HG03460 (cell line): Measurements from ENCODE around the gene PSMG2.
"Not testable (repeated sequence)": the region's sequence is repeated elsewhere in the genome, so short reads cannot be mapped to it uniquely, and the experiment has no call there.

Experiments
- ATAC-seq: cut with Tn5 transposase; IDR thresholded peaks from one replicate; pipeline ENCODE4 v1.9.1; 2021; ENCODE audit not compliant: unreplicated experiment

Gene PSMG2

DNA sequence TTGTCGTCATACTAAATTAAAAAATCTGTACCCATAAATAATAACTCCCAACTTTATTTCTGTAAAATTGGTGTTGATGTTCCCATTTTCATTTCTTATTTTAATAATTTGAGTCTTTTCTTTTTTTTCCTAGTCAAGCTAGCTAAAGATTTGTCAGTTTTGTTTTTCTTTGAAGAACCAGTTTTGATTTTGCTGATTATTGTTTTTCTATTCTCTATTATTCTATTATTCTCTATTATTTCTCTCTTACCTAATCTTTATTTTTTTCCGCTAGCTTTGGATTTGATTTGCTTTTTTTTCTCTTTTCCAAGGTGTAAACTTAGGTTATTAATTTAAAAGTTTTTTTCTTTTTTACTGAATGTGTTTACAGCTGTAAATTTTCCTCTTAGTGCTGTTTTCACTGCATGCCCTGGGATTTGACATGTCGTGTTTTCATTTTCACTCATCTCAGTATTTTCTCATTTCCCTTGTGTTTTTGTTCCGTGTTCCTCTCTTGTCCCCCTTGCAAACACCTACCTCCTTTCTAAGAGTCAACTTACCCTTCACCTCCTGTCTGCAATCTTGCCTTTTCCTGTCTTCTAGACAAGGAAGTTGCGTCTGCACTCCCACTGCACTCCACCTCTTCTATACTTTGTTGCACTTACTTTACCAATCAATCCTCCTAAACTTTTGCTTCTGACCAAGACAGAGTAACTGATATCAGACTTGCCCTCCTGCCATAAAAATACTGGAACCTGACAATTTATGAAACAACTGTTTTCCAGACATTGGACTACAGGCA lies 18.8 kb downstream of the PSMG2 start:
- no peak for ATAC-seq

DNA sequence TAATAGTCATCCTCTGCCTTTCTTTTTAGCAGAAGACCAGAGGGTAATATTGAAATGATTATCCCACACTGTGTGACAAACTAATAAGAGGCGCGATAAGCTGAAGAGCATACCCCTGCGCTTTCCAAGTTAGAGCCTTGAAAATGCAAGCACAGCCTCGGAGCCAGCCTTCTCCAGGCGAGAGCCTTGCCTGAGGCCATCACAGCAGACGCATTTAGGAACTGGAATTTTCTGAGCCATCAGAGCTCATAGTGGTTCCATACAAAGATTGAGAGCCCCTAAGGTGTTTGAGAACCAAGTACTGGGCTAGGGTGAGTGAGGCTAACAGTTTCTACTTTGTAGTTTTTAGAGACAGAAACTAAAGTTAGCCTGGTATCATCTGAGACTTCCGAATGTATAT lies 19.9 kb downstream of the PSMG2 start:
- no peak for ATAC-seq

DNA sequence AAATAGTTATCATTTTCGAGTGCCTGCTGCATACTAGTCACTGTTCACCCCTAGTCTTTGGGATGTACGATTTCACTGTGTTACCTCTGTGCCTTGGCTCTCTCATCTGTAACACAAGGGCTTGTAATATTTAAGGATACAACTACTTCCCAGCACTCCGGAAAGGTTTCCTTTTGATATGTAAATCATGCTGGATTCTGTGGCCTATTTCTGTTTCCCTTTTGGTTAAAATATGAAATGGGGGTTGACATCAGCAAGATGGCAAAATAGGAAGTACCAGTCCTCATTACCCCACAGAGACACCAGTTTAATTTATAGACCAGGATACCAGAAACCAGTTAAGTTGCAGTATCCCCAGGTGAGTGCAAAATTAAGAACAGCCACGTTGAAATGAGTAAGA lies 23.5 kb downstream of the PSMG2 start:
- no peak for ATAC-seq

DNA sequence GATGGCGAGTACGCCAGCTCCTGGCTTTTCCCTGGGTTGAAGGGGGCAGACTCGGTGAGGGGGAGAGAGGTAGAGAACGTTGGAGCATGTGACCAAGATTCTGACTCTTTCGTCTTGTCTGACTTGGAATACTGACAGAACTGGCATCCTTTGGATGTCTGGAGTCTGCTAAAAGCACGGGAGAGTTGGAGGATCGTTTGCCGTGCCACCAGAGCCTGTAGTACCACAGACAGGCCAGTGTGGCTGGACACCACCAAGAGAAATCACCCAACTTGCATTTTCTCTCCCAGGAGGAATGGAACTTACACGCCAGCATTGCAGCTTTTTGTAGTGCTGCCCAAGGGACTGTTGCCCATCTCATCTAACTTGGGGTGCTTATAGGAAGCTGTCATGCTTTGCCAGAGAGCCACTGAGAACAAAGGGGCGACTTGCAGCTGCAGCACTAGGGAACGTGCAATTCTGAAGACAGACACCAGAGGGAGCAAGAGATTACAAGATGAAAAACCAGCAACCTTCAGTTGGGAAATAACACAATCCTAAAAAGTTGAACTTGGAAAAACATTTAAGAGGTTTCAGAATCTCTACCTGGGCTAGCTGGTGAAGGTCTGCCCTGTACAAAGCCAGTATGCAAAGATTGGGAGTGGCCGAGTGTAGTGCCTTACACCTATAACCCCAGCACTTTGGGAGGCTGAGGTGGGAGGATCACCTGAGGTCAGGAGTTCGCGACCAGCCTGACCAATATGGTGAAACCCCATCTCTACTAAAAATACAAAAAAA lies 24.1 kb downstream of the PSMG2 start:
- ATAC-seq: no peak

DNA sequence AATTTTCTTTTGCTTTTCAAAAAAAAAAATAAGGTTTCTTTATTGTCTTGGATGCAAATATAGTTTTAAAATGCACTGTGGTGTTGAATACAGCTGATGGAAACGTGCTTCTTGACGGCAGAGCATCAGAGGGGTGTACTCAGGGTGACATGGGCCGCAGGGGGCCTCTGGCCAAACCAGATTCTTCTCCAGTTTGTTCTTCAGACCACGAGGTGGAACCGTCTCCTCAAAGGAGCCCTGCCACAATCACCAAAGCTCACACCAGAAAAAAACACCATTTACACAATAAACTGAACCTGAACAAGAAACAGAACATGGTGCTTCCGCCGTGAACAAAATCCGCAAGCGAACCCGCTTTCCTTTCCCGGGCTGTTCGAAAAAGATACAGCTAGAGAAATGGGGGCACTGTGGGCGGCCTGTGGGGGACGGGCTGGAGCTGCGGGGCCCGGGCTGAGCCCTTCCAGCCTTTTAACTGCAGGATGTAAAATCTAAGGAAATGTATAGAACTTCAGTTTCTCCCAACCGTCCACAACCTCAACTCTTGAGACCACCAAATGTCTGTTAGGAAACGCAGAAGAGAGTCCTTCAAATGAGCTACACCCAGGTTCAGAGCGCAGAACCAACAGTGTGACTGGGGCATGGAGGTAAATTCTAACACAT lies 34.5 kb downstream of the PSMG2 start:
- ATAC-seq: no peak

DNA sequence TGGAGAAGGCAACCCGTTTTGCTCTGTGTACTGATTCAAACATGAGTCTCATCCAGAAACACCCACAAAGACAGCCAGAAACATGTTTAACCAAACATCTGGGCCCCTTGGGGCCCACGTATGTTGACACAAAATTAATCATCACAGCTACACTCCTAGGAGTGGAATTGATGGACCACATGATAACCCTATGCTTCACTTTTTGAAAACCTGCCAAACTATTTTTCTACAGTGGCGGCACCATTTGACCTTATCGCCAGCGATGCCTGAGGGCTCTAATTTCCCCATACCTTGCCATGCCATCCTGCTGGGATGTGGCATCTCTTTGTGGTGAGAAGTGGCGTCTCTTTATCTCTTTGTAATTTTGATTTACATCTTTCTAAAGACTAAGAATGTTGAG lies 38.5 kb downstream of the PSMG2 start:
- no peak for ATAC-seq

DNA sequence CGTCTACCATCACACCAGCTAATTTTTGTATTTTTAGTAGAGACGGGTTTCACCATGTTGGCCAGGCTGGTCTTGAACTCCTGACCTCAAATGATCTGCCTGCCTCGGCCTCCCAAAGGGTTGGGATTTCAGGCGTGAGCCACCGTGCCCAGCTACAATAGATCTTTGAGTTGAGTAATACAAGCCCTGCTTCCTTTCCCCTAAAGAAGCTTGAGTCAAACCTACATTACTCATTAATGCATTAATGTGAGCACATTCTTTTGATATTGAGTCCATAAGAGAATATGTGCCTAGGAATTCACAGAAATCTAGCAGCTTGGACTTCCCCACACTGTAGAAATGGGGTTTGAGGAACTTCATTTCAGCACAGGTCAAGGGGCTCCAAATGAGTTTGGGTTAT lies 39.6 kb downstream of the PSMG2 start:
- ATAC-seq: no peak

DNA sequence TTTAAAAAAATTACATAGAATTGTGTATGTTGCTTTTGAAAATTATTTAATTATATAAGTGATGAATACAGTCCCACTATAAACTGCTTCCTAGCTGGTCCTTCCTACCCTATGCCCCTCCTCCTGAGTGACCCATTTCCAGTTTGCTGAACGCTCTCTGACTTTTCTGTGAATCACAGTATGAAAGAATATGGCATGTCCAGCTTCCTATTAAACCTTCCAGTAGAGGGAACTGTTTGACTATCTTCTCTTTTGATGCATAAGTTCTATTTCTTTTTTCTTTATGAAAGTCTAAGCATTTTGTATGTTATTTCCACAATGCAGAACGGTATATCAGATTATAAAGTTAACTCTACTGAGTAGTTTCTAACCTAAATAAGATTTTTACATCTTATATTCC lies 41.3 kb downstream of the PSMG2 start:
- ATAC-seq: no peak

DNA sequence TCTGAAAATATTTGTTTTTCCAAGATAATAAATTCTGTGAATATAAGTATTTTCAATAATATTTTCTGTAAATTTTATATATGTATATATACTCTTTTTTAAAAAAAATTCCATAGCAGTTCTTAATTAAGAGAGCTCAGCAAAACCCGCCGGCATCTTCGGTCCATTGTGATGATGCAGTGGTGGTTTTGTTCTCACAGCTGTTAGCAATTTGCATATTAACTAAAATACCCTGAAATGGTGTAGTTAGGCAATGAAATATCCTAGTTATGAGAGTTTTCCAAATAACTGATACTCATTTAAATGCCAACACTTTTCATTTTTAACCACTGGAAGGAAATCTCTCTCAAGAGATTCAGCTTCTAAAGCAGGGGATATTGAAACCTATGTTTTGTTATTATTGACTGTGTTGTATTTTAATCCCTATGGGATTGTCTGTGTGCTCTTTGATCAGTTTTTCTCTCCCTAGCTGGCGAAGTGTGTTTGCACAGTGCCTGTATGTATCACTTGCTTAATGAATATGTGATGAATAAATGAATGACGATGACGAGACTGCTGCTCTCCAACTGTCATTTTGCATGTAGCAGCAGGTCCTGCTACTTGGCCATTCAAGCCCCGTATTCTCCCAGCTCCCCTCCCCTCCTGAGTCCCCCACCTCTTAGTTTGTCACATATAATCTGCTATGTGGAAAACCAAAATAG lies 42.4 kb downstream of the PSMG2 start:
- ATAC-seq: no peak

DNA sequence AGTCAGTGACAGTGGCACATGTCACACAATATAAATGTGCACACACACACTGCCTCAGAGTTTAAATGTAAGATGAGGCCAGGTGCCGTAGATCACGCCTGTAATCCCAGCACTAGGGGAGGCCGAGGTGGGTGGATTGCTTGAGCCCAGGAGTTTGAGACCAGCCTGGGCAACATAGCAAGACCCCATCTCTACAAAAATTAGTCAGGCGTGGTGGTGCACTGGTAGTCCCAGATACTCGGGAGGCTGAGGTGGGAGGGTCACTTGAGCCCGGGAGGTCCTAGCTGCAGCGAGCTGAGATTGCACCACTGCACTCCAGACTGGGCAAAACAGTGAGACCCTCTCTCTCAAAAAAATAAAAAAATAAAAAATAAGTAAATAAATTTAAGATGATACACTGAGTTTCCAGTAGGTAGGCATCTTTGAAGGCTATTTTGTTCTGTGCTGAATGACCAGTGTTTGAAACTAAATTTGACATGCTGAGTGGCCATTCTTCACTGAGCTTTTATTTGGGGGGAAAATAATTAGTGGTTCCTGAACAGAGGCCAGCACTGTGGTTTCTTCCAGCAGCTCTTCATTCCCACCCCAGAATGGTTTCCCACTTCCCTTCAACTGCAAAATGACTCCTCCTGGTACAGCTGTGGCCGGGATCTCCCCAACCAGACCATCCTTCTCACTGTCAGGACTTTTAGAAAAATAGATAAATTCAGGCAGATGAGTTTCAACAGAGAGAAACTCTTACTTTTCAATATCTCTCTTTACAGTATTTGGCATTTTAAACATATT lies 44.9 kb downstream of the PSMG2 start:
- ATAC-seq: no peak

DNA sequence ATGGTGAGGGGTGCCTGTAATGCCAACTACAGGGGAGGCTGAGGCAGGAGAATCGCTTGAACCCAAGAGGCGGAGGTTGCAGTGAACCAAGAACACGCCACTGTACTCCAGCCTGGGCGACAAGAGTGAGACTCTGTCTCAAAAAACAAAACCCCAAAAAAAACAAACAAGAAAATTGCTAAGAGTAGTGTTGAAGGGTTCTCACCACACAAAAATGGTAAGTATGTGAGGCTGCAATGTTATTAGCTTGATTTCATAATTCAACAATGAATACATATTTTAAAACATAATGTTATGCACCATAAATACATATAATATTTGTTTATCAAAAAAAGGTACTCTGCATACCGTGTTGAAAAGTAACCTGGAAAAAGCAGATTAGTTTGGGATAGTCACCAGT lies 45.8 kb downstream of the PSMG2 start:
- no peak for ATAC-seq

DNA sequence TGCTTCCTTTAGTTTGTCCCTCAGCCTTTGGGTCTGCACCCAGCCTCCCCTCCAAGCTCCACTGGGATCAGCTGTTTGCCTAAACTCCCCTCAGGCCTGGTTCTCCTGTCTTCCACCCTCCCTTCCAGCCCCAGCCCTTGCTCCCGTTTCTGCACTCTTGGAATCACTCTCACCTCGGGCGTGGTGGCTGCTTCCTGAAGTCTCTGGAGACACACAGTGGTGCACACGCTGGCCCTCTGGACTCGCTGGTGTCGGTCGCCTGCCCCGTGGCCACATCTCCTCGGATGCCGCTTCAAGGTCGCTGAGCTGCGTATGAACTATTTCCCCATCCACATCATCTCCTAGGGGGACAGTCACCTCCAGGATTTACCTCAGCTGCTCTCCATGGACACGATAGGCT lies 46.3 kb downstream of the PSMG2 start:
- ATAC-seq: no peak

DNA sequence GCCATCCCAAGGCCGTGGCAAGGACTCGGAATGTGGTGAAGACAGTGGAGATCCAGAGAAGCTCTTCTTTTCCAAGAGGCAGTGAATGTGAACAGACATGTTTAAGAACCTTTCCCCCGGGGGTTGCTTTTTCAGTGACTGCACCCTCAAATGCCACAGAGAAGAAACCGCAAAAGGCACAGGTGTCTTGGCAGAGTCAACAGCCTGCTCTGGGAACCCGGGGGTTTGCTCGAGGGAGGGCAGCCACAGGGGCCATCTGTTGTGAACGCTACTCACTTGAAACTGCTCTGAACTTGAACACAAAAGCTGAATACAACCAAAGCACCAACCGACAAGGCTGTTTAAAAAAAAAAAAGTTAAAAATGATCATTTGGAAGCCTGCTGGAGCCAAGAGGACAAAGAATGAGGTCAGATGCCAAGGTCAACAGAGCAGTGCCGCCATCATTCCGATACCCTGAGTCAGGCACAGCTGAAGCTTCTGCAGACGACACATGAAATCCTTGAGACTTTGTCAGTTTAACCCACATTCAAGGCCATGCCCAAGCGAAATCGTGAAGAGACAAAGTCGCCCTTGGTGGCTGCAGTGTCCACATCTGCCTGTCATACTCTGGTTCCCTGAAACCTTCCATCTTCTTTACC lies 47.4 kb downstream of the PSMG2 start:
- peak; percentile 61 for ATAC-seq

DNA sequence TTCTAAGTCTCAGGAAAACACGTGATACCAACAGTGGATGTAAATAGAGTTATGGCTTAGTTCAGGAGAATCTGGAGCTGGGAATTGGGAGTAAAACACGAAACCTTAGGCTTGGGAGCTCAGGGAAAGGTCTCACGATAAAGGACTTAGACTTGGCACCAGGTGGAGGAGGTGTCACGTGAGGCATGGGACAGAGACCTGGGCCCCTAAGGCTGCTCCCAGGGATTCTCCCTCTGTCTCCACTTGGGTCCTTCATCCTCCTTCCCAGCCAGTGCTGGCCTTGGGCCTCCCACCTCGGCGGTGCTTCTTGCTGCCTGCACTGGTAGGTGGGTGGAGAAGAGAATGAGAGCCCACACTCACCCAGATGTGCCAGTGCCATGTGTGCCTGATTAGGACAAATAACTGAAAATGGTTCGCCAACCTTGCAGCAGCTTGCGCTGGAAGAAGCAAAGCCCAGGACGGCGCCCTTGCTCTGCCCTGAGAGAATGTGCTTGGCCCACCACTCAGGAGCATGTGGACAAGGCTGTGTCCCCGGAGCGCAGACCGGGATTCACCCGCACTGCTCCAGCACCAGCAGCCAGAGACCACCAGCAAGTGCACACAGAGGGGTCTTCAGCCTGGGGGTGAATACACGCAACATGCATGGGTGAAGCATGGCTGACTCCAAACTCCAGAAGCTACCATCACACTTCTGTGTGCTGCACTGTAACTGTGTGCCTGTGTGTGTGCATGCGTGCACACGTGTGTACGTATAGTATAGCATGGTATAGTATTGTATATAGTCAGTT lies 48.1 kb downstream of the PSMG2 start:
- no peak for ATAC-seq

DNA sequence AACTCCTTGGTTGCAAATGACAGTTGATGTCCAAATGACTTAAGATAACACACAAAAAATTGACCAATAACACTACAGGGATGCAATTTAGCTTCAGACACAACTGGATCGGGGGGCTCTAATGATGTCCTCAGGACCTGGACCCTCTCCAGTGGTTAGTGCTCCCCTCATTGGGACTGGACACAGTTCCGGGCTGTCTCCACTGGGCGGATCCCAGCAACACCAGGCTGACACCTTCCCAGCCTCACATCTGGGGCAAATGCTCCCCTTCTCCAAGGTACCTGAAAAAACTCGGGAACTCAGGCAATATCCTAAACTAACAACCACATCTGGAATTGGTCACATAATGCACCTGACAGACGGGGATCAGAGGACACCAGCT lies 48.7 kb downstream of the PSMG2 start:
- no peak for ATAC-seq

DNA sequence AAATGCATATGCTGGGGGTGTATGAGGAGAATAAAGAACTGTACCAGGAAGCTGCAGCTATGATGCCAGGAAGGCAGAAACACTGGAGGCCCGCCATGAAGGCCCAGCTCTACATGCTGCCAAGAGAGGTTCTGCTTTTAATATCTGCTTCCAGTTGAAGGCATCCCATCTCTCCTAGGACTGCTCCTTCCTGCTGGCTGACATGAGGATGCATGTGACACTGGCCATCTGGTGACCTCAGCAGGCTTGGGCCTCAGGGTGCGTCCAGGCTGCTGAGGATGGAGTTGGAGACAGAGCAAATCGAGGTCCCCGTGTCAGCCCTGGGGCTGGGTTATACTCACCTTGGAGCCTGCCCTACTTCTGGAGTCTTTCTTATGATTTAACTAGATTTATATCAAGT lies 49.0 kb downstream of the PSMG2 start:
- no peak for ATAC-seq

DNA sequence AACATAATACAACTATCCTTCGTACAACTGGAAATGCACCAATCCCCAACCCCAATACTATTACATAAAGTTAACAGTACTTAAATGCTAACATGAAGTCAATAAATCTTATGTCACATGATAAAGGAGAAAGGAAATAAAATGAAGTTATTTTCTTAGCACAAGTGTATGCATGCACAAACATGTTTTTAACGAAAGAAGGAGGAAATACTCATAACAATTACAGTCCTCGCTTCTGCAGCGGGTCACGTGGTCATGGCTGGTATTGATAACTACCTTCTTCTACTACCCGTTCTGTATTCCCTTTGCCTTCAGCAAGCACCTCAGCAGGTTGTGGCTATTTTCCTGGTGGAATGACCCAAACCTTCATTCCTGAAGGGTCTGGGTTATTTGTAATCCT lies 51.7 kb downstream of the PSMG2 start:
- no peak for ATAC-seq

DNA sequence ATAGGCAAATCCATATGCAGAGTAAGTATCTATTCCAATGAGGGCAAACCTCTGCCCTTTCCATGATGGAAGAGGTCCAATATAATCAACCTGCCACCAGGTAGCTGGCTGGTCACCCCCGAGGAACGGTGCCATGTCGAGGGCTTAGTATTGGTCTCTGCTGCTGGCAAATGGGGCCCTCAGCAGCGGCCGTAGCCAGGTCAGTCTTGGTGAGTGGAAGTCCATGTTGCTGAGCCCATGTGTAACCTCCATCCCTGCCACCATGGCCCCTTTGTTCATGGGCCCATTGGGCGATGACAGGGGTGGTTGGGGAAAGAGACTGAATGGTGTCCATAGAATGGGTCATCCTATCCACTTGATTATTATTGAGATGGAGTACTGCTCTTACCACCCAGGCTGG lies 52.8 kb downstream of the PSMG2 start:
- ATAC-seq: not testable (repeated sequence)

DNA sequence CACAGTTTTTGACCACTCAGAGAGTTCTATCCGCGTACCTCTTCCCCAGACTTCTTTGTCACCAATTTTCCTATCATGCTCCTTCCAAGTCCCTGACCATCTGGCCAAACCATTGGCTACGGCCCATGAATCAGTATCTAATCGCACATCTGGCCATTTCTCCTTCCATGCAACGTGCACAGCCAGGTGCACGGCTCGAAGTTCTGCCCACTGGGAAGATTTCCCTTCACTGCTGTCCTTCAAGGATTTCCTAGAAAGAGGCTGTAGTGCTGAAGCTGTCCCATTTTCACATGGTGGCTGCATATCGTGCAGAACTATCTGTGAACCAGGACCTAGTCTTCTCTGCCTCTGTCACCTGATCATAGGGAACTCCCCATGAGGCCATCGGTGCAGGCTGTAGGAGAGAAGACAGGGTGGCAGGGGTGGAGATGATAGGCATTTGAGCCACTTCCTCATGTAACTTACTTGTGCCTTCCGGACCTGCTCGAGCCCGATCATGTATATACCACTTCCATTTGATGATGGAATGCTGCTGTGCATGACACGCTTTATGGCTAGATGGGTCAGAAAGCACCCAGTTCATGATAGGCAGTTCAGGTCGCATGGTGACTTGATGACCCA lies 53.9 kb downstream of the PSMG2 start:
- ATAC-seq: not testable (repeated sequence)
